LNCaP clone FGC (cell line): Measurements from ENCODE around the gene CLCA1.

Experiments
- DNase-seq: peaks from one replicate; pipeline ENCODE4 v3.0.0-alpha.2; 2011; ENCODE audit warnings: low read depth
- H3K4me3 ChIP-seq: 2 replicates; pipeline ENCODE4 v1.5.1; 2011; ENCODE audit warnings: mild to moderate bottlenecking, low read depth, low read length, control low read depth
- TF ChIP-seq, protein P1 (sequence below): IDR thresholded peaks from 2 replicates; pipeline ENCODE4 v1.5.1; 2012; ENCODE audit warnings: mild to moderate bottlenecking; ENCODE audit not compliant: control insufficient read depth, insufficient read depth; ENCODE audit errors: extremely low read depth

The CLCA1 gene

GRCh38 chr1:86429835-86430234 is 38.9 kb upstream of the CLCA1 start:
- H3K4me3 ChIP-seq = no peak overlapping the region
- no peak for DNase-seq
- TF ChIP-seq, protein P1, sequence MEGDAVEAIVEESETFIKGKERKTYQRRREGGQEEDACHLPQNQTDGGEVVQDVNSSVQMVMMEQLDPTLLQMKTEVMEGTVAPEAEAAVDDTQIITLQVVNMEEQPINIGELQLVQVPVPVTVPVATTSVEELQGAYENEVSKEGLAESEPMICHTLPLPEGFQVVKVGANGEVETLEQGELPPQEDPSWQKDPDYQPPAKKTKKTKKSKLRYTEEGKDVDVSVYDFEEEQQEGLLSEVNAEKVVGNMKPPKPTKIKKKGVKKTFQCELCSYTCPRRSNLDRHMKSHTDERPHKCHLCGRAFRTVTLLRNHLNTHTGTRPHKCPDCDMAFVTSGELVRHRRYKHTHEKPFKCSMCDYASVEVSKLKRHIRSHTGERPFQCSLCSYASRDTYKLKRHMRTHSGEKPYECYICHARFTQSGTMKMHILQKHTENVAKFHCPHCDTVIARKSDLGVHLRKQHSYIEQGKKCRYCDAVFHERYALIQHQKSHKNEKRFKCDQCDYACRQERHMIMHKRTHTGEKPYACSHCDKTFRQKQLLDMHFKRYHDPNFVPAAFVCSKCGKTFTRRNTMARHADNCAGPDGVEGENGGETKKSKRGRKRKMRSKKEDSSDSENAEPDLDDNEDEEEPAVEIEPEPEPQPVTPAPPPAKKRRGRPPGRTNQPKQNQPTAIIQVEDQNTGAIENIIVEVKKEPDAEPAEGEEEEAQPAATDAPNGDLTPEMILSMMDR = no peak

DNA sequence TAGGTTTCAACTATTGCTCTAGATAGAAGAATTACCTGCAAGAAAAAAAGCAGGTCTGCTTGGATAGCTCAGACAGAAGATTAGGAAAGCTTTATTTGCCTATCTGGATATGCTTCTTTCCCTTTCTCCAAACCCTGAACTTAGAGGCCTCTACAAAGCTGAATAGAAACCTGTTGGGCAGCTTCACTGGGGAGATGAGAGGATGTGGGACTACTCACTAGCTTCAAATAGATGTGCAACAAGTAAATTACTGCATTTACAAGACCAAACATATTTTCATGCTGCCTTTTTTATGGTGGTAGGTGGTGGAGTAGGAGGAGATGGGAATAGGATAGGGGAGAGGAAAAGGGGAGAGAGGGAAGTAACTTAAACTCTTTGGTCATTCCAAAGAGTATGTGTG is 38.4 kb upstream of the CLCA1 start:
- DNase-seq = peak; percentile 34
- H3K4me3 ChIP-seq = no peak overlapping the region
- TF ChIP-seq, protein P1 = no peak

DNA sequence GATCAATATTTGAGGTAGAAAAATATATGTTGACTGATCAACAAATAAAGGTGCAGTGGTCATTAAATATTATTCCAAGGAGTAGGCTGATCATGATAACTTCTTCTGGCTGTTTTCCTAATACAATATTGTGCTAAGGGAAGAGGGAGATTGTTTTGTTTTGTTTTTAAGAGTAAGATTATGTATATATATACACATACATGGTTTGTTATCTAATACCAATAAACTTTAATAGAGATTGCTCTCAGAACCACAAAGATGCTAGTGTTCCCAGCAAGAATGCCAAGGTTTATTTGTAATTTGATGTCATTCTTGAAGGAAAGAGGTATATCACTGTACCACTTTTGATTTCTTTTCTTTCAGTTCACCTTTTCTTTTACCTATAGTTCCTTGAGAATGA is 34.7 kb upstream of the CLCA1 start:
- TF ChIP-seq, protein P1 = no peak
- peak; percentile 96 for DNase-seq

DNA sequence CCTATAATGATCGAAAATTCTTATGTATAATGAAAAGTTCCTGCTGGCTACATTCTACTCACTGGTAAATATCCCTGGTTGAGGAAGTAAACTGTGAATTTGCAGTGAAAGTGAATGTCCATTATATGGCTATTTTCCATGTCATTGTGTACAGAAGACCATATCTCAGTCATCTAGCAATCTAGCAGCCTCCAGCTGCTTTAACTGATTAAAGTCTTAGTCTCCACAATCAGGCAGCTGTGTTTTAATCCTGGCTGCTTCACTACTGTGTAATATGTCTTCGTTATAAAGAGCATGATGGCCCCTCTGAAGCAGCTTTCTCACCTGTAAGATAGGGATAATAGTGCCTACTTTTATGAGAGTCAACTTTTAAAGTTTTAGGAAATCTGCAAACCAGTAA is 33.4 kb upstream of the CLCA1 start:
- no peak overlapping the region for H3K4me3 ChIP-seq
- TF ChIP-seq, protein P1 = no peak
- peak; percentile 72 for DNase-seq

More for the DNA sequence above, 34.7 kb upstream of the CLCA1 start:
- no peak overlapping the region for H3K4me3 ChIP-seq

DNA sequence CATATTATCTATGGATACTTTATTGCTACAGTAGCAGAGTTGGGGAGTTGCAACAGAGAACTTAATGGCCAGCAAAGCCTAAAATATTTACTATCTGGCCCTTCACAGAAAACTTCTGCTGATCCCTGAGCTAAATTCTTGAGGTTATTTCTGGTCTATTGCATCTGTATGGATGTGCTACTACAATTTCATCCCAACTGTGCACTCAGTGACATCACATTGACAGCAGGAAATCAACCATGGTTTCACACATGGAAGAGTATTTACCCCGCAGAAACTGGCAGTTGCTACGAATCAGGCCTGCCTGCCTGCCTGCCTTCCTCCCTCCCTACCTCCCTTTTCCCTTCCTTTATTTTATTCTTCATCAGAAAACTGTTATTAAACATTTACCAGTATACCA is 32.7 kb upstream of the CLCA1 start:
- H3K4me3 ChIP-seq = no peak overlapping the region
- TF ChIP-seq, protein P1 = no peak
- no peak for DNase-seq

DNA sequence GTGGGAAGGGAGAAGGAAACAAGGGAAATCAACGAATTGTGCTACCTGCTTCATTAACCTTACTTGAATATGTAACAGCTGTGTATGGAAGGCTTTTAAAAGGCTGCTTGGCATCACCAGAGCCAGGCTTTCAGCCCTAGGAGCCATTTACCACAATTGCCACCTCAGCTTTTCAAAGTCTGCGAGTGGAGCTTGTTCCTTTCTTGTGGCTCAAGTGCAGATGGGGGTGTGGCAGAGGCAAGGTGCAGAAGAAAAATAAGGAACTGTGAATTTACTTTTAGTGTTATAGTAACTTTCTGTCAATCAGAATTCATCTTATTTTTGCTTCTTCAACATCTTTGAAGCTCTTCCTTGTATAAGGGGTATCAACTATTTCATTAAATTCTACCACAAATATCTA is 27.1 kb upstream of the CLCA1 start:
- TF ChIP-seq, protein P1 = no peak

DNA sequence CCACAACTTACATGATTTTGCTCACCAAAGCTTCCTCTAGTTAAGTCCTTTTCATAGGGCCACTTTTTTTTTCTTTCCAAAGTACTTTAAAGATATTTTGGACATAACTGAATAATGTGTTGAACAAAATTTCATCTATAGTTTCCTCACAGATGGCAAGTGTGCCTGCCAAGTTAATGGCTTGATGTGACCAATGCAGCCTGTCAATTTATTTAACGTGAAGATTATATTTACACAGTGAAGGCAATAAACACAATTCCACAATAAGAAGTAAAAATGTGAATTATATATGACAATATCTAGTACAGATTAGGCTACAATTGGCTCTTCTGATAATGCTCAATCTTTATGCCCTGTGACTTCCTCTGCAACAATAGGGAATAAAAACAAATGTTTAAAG is 26.7 kb upstream of the CLCA1 start:
- no peak overlapping the region for H3K4me3 ChIP-seq
- no peak for DNase-seq
- TF ChIP-seq, protein P1 = no peak

More for the DNA sequence above, 27.1 kb upstream of the CLCA1 start:
- no peak overlapping the region for H3K4me3 ChIP-seq
- DNase-seq = no peak
